Measurements from ENCODE around the gene MIER1. TPM values are rescaled to one million over a fixed set of nuclear protein-coding genes. Genes with fewer than 3 reads are reported as not detected.
A peak's percentile ranks its signal among the peaks of the same experiment; 100 is the strongest.

The MIER1 gene
- total RNA-seq, 1 donor from 2014 or later: 25.2 TPM

GRCh38 chr1:66996018-66996682, 71.4 kb downstream of the MIER1 start:
- peak; percentile 42 for DNase-seq (ENCODE audit: extremely low read depth, low read depth, low spot score)

GRCh38 chr1:66998972-66999371, 74.2 kb downstream of the MIER1 start:
- no peak for DNase-seq (ENCODE audit: extremely low read depth, low read depth, low spot score)

- DNase-seq (ENCODE audit: extremely low read depth, low read depth, low spot score): no peak
Observed at GRCh38 chr1:66999640-67000400, 75.0 kb downstream of the MIER1 start.

GRCh38 chr1:67001682-67002425, 77.1 kb downstream of the MIER1 start:
- no peak for DNase-seq (ENCODE audit: extremely low read depth, low read depth, low spot score)

- no peak for DNase-seq (ENCODE audit: extremely low read depth, low read depth, low spot score)
Observed at GRCh38 chr1:67004176-67004575, 79.4 kb downstream of the MIER1 start.

- no peak for DNase-seq (ENCODE audit: extremely low read depth, low read depth, low spot score)
Observed at GRCh38 chr1:67005068-67005467, 80.3 kb downstream of the MIER1 start.

GRCh38 chr1:67009792-67010191, 85.0 kb downstream of the MIER1 start:
- no peak for DNase-seq (ENCODE audit: extremely low read depth, low read depth, low spot score)

- DNase-seq (ENCODE audit: extremely low read depth, low read depth, low spot score): no peak
Observed at GRCh38 chr1:67013573-67013972, 88.8 kb downstream of the MIER1 start.

- no peak for DNase-seq (ENCODE audit: extremely low read depth, low read depth, low spot score)
Observed at GRCh38 chr1:67018574-67018973, 93.8 kb downstream of the MIER1 start.

- no peak for DNase-seq (ENCODE audit: extremely low read depth, low read depth, low spot score)
Observed at GRCh38 chr1:67019121-67019520, 94.3 kb downstream of the MIER1 start.

- peak; percentile 51 for DNase-seq (ENCODE audit: extremely low read depth, low read depth, low spot score)
Observed at GRCh38 chr1:67019600-67020136, 94.9 kb downstream of the MIER1 start.

- DNase-seq (ENCODE audit: extremely low read depth, low read depth, low spot score): no peak
Observed at GRCh38 chr1:67020304-67020703, 95.5 kb downstream of the MIER1 start.

GRCh38 chr1:67020765-67021164, 96.0 kb downstream of the MIER1 start:
- no peak for DNase-seq (ENCODE audit: extremely low read depth, low read depth, low spot score)

- no peak for DNase-seq (ENCODE audit: extremely low read depth, low read depth, low spot score)
Observed at GRCh38 chr1:67029472-67029871, 104.7 kb downstream of the MIER1 start.

- DNase-seq (ENCODE audit: extremely low read depth, low read depth, low spot score): no peak
Observed at GRCh38 chr1:67031121-67031858, 106.5 kb downstream of the MIER1 start.

GRCh38 chr1:67031859-67032247, 107.1 kb downstream of the MIER1 start:
- no peak for DNase-seq (ENCODE audit: extremely low read depth, low read depth, low spot score)

Other genes with a start within 250 kb of the MIER1 start
- 7.4 and 15.9 TPM in 2 replicates for gene DYNLT5, start 172.5 kb upstream of the MIER1 start, total RNA-seq
- not detected in 2 replicates for gene INSL5, start 123.7 kb upstream of the MIER1 start, total RNA-seq
- gene DNAI4, start 134 bp upstream of the MIER1 start, total RNA-seq: 2.2 and 3.6 TPM in 2 replicates
- gene SLC35D1, start 129.2 kb downstream of the MIER1 start, total RNA-seq: 2.8 and 4.7 TPM in 2 replicates
- not detected in 2 replicates for gene C1orf141, start 210.0 kb downstream of the MIER1 start, total RNA-seq
- not detected in 2 replicates for gene IL23R, start 241.5 kb downstream of the MIER1 start, total RNA-seq